HFF-Myc (cell line): ENCODE data around the gene FRK.
A peak's percentile ranks its signal among the peaks of the same experiment; 100 is the strongest.
"Not testable (repeated sequence)": the region's sequence is repeated elsewhere in the genome, so short reads cannot be mapped to it uniquely, and the experiment has no call there.

Source experiments
- DNase-seq: peaks from one replicate; pipeline ENCODE4 v3.0.0-alpha.2; 2011; ENCODE audit warnings: low read depth; ENCODE audit errors: extremely low read depth
- H3K4me3 ChIP-seq: replicated peaks from 2 replicates; pipeline ENCODE4 v1.5.1; 2011; ENCODE audit warnings: low read depth, mild to moderate bottlenecking, control low read depth, low read length
- TF ChIP-seq, protein P1 (sequence below): IDR thresholded peaks from 2 replicates; pipeline ENCODE4 v1.5.1; 2012; ENCODE audit warnings: mild to moderate bottlenecking, low read depth, low read length, control low read depth; ENCODE audit errors: missing control alignments

Gene FRK

DNA sequence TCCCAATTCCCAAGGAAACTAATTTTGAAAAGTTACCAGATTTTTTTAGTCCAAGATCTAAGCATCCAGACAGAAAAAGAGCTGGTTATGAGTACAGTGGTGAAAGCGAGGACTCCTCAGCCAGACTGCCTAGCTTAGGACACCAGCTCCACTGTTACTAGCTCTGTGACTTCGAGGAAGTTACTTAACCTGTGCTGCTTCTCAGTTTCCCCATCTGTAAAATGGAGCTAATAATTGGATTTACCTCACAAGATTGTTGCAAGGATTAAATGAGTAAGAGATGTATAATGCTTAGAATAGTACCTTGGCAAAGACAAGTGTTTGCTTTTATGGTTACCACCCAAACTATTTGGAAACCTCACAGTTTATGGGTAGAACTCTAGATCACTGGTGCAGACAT lies 41.1 kb upstream of the FRK start:
- TF ChIP-seq, protein P1, sequence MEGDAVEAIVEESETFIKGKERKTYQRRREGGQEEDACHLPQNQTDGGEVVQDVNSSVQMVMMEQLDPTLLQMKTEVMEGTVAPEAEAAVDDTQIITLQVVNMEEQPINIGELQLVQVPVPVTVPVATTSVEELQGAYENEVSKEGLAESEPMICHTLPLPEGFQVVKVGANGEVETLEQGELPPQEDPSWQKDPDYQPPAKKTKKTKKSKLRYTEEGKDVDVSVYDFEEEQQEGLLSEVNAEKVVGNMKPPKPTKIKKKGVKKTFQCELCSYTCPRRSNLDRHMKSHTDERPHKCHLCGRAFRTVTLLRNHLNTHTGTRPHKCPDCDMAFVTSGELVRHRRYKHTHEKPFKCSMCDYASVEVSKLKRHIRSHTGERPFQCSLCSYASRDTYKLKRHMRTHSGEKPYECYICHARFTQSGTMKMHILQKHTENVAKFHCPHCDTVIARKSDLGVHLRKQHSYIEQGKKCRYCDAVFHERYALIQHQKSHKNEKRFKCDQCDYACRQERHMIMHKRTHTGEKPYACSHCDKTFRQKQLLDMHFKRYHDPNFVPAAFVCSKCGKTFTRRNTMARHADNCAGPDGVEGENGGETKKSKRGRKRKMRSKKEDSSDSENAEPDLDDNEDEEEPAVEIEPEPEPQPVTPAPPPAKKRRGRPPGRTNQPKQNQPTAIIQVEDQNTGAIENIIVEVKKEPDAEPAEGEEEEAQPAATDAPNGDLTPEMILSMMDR, result no peak
- DNase-seq, result no peak
- peak overlapping the region; percentile 69 for H3K4me3 ChIP-seq

DNA sequence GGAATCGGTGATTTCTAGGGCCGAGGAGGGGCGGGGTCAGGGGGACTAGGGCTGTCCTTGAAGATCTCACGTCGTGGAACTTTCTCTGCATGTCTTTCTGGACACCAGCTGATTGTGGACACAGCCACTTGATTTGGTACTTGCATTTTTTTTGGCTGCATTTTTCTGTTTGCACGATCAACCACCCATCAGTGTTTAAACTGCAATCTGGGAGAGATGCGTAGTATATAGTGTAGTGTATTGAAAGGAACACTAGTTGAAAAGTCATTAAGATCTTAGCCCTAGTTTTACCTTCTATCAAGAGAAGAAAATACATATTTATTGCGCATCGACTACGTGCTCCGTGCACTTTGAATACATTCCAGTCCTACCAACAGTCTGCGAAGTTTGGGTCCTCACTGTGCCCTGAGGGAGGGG lies 40.6 kb upstream of the FRK start:
- TF ChIP-seq, protein P1, result no peak
- H3K4me3 ChIP-seq, result peak overlapping the region; percentile 69
- no peak for DNase-seq

DNA sequence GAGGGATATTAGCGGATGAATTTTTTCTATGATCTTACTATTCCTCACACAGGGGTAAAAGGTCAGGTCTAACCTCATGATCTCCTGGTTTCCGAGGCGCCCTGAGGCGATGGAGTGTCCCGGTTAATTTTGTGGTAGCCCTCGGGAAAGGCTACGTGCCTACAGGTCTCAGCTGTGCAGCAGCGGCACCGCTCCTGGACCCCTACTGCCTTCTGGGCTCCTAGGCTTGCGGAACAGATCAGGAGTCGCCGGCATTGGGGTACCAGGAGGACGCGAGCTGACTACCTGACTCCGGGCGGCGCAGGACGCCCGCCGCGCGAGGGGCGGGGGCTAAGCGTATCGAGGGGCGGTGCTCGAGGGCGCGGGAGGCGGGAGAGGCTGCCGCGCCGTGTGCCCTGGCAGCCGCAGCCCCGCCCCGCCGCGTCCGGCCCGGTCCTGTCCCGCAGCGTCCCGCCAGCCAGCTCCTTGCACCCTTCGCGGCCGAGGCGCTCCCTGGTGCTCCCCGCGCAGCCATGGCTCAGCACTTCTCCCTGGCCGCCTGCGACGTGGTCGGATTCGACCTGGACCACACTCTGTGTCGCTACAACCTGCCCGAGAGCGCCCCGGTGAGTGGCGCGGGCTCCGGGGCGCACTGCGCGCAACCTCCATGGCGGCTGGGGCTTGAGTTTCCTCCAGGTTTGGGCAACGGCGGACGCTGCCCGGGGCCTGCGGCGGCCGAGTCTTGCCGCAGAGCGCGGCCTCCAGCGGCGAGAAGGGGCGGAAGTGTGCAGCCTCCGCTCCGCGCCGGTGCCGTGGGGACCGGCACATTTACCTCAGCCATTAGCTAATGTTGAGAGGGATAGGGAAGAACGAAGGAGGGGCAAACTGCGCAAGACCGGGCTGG lies 40.0 kb upstream of the FRK start, which contains the start of gene NT5DC1:
Gene NT5DC1, plus strand, starts transcription at position 435 of the 883 bp plus-strand sequence. Its CDS starts 78 bp downstream, at position 513.
- peak; percentile 43 for DNase-seq
- TF ChIP-seq, protein P1, result peak; percentile 21
- H3K4me3 ChIP-seq, result peak within 1 kb of the TSS; percentile 69

DNA sequence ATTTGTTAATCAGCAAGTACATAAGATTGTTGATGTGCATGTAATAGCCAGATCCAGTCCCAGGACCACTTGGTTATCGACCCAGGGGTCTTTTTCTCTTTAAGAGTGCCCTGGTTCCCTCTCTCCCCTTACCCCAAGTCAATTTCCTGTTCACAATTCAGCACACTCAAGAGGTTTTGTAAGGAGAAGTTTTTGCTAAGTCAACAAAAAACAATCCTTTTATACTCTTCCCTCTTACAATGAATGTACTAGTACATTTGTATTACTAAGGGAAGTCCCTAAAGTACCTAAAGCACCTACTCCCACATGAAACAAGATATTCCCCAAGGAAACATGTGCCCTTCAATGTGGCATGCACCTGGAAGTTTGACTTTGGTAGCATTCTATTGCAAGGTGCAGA lies 38.3 kb upstream of the FRK start:
- DNase-seq, result no peak
- H3K4me3 ChIP-seq, result no peak overlapping the region
- TF ChIP-seq, protein P1, result no peak

DNA sequence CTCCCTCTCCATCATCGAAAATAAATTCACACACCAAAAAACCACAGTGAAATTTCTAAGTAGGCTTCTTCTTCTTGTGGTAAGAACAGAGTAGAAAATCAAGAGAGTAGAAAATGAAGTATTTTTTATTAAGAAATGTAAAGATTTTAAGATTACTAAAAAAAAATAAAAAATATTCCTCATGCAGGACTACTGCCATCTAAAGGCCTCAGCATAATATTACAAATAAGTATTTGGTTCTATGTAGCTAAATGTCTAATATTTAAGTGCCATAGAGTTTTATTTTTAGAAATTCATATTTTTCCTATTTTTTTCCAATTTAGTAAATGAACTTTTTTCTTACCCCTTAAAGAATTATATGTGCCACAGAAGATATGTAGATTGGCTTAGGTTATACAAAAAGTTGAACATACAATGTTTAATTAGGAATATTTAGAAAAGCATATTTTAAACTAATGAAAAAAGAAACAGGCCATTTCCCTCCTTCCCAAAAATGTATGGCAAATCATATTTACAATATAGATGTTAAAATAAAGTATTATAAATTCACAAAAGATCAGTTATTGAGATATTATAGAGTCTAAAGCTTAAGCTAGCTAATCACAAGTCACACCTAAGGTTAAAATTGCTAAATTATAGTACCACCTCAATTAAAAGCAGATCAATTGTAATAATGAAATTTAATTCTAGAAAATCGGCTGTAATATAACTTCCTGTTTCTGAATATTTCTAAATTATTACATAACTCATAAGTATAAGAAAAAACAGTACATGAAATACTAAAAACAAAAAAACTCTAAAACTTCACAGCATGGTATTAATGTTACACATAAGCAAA lies 36.5 kb upstream of the FRK start:
- TF ChIP-seq, protein P1, result peak; percentile 31
- DNase-seq, result no peak

DNA sequence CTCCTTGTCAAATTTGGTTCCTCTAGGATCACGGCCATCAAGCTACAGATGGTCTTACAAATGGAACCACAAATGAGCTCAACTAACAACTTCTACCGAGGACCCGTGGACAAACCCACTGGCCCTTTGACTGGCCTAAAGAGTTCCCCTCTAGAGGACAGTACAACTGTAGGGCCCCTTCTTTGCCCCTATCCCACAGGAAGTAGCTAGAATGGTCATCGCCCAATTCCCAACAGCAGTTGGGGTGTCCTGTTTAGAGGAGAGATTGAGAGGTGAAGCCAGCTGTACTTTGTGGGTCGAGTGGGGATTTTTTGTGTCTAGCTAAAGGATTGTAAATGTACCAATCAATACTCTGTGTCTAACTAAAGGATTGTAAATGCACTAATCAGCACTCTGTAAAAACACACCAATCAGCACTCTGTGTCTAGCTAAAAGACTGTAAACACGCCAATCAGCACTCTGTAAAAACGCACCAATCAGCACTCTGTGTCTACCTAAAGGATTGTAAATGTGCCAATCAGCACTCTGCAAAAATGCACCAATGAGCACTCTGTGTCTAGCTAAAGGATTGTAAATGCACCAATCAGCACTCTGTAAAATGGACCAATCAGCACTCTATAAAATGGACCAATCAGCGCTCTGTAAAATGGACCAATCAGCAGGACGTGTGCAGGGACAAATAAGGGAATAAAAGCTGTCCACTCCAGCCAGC lies 35.5 kb upstream of the FRK start:
- not testable (repeated sequence) for H3K4me3 ChIP-seq, DNase-seq

More for the DNA sequence above, 36.5 kb upstream of the FRK start:
- H3K4me3 ChIP-seq, result no peak overlapping the region
